Middle frontal gyrus (tissue), 1 donor: ENCODE results near the gene NFILZ.

Source experiments
- DNase-seq: peaks from one replicate; pipeline ENCODE4 v3.0.0-alpha.2; 2015; ENCODE audit warnings: low spot score; ENCODE audit errors: extremely low spot score

NFILZ gene

DNA sequence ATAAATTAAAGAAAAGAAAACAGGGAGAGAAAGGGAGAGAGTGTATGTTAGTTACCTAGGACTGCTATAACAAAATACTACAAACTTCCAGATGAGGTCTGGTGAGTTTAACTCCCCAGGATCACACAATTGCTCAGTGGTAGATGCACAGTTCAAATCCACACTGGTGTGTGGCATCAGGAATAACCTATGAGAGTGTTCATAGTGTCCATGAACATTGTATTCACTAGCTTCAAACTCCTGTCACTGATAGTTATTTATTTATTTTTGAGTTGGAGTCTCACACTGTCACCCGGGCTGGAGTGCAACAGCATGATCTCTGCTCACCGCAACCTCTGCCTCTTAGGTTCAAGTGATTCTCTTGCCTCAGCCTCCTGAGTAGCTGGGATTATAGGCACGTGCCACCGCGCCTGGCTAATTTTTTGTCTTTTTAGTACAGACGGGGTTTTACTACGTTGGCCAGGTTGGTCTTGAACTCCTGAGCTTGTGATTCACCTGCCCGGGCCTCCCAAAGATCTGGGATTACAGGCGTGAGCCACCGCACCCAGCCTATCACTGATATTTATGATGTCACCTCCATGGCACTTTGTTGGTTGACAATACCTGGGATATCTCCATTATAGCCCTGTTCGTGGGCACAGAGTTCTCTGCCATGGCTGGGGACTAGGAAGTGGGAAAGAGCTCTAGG is at the start of gene NFILZ:
Gene NFILZ (plus strand): TSS at position 638 of the 688 bp plus-strand sequence. CDS start 46,133 bp downstream, outside the sequence.
- DNase-seq = no peak

DNA sequence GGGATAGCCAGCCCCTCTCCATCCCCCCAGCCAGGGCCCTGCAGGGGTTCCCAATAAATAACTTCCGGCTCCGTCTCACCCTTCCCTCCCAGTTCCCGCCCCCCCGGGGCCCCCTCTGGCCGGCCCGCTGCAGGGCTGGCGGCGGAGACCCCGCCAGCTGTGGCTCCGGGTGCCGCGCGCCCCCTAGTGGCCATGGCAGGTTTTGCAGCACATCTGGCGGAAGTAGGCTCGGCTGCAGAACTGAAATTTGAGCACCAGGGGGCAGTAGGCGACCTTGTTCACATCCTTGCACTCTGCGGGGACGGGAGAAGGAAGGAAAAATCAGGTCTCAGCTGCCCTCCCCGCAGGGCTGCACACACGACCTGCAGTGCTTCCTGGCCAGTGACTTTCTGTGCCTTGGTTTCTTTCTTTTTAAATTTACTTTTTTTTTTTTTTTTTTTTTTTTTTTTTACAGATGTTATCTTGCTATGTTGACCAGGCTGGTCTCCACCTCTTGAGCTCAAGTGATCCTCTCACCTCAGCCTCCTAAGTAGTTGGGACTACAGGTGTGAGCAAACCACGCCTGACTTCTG is 49.6 kb upstream of the NFILZ start:
- DNase-seq = no peak

DNA sequence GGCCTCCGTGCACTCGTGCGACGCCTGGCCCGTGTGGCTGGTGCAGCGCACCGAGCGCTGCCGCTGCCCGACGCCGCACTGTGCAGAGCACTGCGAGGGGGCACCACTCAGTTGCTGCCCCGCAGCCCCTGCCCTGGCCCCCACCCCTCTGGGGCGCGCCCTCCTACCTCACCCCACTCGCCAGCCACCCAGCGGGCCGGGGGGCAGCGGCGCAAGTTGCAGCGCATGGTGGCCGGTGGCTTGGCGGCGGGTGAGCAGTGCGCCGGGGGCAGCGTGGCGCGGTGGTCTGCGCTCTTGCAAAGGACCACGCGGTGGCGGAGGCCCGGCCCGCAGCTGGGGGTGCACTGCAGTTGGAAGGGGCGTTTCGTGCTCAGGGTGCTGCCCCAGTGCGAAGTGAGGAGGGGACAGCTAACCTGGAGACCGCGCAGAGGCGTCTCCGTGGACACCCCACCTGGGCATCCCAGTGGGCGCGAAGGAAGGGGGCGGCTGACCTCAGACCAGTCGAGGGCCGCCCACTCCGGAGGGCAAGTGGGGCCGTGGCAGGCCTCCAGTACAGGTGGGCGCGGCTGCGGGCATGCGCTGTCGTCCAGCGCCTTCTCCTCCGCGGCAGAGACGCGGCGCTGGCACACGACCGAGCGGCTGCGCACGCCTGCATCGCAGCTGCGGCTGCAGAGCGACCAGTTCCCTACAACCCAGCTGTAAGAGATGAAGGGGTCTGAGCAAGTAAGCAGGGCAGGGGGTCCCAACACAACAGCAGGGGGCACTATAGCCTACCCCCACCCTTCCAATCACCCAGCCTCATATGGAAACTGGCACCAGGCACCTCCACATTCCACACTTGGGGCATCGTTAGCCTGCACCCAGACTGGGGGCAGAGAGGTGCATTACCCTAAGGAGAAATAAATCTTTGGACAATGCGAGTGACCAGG is 45.2 kb upstream of the NFILZ start:
- DNase-seq = no peak

GRCh38 chr19:8585894-8586750 is 44.3 kb upstream of the NFILZ start:
- no peak for DNase-seq

GRCh38 chr19:8589177-8589714 is 41.2 kb upstream of the NFILZ start:
- no peak for DNase-seq

DNA sequence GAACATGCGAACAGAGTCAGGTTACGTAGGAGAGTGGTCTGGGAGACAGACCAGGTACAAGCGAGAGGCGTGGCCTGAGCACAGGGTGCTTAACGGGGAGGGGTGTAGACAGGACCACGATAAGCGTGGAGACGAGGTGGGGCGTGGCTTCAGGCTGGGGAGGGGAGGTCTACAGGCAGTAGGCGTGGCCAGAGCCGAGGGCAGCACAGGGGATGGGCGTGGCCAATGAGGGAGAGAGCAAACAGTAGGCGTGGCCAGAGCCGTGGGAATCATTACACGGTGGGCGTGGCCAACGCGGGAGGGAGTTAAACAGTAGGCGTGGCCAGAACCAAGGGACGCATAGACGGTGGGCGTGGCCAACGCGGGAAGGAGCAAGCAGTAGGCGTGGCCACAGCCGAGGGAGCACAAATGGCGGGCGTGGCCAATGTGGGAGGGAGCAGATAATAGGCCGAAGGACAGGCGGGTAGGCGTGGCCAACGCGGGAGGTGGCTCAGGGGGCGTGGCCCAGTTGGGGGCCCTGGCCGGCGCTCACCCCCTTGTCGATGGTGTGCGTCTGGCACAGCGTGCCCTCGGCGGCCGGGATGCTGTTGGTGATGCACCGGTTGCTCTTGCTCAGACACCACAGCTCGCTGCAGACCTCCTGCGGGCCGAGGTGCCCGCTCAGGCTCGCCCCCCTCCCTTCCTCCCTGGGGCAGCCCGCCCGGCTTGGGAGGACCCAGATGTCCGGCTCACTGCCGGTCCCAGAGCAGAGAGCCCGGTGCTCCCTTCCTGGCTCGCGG is 38.0 kb upstream of the NFILZ start:
- DNase-seq = peak; percentile 88

DNA sequence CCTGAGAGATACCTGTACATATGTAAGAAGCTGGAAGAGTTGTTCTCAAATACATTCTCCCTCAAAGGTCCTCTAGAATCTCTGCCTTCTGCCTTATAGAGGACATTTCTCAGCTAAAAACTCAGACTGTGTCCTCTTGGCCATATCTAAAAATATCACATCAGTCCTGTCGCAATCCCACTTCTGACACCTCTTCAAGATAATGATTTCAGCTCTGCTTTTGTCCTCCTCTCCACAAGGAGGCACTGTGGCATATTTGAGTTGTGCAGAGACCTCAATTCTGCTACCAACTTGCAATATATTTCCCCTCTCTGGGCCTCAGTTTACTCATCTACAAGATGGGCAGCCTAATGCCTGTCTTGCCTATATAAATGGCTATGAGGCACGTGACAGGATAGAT is 36.5 kb upstream of the NFILZ start:
- no peak for DNase-seq

GRCh38 chr19:8595651-8596050 is 34.8 kb upstream of the NFILZ start:
- no peak for DNase-seq

GRCh38 chr19:8596168-8596567 is 34.3 kb upstream of the NFILZ start:
- DNase-seq = no peak

GRCh38 chr19:8600064-8600463 is 30.4 kb upstream of the NFILZ start:
- DNase-seq = no peak

DNA sequence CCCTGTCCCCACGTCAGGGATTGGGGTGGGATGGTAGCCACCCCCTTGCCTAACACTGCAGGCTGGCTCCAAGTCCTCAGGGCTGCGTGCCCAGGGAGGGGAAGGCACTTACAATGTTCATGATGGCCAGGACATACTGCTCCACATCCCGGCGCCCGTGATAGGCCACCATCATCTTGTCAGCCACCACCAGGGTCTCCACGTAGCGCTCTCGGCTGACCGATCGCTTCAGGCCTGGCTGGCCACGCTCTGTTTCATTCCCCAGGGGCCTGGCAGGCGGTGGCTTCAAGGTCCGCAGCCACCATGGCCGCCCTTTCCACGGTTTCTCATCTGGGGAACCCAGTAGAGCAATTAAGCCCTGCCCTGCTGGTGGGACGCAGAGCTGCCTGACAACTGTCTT is 29.6 kb upstream of the NFILZ start:
- DNase-seq = no peak

DNA sequence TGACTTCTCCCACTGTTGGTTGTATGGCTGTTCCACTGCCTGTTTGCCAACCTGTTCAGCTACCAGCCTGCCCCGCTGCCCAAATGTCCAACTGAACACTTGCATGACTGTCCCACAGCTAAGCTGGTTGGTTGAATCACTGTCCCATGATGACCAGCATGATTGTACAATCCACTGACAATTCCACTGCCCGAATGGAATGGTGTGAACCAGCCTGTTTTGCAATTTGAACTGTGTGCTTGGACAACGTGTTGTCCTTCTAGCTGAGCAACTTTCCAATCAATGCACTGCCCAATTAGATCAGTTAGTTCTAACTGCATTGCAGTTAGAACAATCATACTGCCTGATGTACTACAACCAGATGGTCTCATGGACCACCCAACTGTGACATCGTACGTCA is 28.6 kb upstream of the NFILZ start:
- no peak for DNase-seq

DNA sequence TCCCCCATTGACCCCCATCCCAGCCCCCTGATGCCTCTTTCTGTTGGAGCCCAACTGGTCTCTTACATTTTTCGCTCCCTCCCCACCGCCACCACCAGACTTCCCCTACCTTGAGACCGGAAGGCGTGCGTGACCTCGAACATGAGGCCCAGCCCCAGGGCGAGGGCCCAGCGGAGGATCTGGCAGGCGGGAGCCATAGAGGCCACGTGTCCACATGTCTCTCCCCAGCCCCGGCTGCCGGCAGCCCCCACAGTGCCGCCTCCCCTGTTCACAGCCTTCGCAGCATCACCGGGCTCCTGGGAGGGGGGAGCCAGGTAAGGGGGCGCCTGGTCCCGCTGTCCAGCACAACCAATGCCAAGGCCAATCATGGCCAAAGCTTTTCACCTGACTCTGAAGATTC is 24.9 kb upstream of the NFILZ start:
- no peak for DNase-seq

DNA sequence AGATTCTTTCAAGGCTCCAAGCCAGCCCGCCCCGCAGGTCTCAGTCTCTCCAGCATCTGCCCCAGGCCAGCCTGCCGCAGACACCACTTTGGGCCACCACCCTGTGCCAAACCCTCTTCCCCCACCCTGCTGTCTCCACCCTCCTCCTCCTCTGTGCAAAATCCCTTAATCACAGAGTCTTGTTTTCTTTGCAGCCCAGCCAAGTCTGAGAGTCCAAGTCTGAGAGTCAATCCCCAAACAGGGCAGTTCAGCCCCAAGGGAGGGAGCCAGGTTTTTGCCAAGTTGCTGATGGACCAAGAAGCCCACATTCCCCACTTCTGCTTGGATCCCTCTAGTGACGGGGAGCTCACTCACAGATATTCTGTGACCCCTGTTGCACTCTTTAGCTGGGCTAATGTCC is 23.0 kb upstream of the NFILZ start:
- DNase-seq = no peak

DNA sequence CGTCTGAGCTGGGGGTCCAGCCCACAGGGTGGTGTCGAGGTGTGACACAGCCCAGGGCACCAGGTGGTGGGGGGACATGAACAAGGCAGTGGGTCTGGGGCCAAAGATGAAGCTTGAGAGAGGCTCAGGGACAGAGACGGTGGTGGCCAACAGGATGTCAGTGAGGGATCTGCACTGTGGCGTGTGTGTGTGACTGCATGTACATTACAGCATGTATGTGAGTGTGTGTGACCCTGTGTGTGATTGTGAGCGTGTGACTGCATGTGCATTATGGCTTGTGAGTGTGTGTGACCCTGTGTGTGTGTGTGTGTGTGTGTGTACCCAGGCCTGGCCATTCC is 21.5 kb upstream of the NFILZ start:
- DNase-seq = no peak

GRCh38 chr19:8609279-8610040 is 21.0 kb upstream of the NFILZ start:
- DNase-seq = no peak

- no peak for DNase-seq
Measured at GRCh38 chr19:8610041-8610935, 20.1 kb upstream of the NFILZ start, which contains the start of gene ADAMTS10. ADAMTS10 (minus strand) TSS chr19:8610715; CDS start chr19:8605710, 5,005 bp downstream.

DNA sequence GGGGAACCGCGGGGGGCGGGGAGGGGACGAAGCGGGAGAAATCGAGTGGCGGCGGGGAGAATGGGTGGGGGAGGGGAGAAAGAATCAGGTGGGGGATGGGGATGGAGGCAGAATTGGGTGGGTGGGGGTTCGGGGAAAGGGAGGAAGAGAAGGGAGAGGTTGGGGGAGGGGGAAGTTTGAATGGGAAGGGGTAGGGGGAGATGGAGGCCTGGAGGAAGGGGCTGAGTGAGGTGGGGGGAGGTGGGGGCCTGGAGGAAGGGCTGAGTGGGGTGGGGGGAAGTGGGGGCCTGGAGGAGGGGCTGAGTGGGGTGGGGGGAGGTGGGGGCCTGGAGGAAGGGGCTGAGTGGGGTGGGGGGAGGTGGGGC is 19.5 kb upstream of the NFILZ start:
- DNase-seq = no peak
